ENCODE data around the gene MPST.
A peak's percentile ranks its signal among the peaks of the same experiment; 100 is the strongest.
"Not testable (repeated sequence)": the region's sequence is repeated elsewhere in the genome, so short reads cannot be mapped to it uniquely, and the experiment has no call there.

Gene MPST

DNA sequence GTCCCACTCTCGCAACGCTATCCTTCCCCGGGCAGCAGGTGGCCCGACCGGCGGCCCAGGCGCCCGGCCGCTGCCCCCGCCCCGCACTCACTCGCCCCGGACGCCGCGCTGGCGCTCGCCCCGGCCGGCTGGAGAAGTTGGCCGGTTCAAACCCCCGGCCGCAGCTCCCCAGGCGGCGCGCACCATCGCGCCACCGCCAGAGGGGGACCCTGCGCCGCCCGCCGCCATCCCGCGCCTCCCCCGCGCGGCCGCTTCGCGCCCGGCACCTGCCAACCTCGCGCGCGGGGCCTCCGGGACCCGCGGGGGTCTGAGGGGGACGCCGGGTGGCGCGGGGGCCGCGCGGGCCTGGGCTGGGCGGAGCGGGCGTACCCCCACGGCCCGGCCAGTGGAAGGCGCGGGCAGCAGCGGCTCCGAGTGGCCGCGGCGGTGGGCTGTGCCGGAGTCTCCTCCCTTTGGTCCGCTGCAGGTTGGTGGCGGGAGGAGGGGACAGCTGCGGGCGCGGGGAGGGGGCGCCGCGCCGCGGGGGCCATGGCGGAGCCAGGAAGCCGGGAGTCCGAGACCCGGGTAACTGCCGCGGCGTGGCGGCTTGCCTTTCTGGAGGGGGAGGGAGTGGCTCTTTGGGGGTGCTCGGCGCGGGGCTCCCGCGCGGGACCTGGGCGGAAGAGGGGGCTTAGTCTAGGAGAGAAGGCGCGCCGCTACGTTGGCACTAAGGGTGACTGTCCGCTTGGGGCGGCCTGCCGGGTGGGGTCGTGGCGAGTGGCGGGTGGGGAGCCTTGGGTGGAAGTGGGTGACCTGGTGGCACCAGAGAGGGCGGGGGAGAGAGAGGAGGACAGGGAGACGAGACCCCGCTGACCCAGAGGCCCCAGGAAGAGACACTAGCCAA, at the start of gene MPST, which contains the start of gene TST:
Gene MPST (plus strand): TSS at position 434 of the 883 bp plus-strand sequence. CDS start 95 bp downstream, at position 529.
Gene TST (minus strand): TSS at position 139 of the 883 bp plus-strand sequence. CDS start 715 bp downstream, outside the sequence.
- DNase-seq (ENCODE audit: low spot score): peak; percentile 34

GRCh38 chr22:36971341-36972125, 48.0 kb upstream of the MPST start:
- no peak for DNase-seq (ENCODE audit: low spot score)

- no peak for DNase-seq (ENCODE audit: low spot score)
Measured at GRCh38 chr22:36976606-36977005, 42.9 kb upstream of the MPST start.

- peak; percentile 78 for DNase-seq (ENCODE audit: low spot score)
Measured at GRCh38 chr22:36977401-36977861, 42.1 kb upstream of the MPST start.

DNA sequence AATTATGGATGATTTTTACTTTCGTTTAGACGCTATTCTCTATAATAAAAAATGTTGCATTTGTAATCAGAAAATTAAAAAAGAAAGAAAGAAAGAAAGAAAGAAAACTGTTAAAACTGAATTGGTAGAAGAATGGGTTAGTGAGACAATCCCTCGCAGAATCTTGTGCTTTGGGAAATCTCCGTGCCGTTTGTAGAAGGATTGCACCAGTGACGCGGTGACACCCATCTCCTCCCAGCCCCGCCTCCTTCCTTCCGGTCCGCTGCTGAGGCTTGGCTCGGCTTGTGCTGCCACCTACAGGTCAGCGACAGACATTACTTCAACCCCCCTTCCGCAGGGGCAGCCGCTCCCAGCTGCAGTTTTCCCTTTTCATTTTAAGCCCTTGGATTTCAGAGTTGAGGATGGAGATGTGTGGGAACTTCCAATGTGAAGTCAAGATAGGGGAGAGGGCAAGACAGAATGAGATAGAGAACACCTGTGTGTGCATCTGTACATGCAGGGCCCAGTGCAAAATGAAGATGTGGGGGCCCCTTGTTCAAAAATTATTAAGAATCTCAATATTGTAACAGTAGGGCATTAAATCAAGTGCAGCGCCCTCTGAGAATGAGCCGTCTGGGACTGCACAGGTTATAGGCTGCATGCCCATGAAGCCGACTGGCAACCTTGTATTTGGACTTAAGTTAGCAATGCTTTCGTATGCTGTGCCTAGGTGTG, 41.4 kb upstream of the MPST start:
- peak; percentile 88 for DNase-seq (ENCODE audit: low spot score)

DNA sequence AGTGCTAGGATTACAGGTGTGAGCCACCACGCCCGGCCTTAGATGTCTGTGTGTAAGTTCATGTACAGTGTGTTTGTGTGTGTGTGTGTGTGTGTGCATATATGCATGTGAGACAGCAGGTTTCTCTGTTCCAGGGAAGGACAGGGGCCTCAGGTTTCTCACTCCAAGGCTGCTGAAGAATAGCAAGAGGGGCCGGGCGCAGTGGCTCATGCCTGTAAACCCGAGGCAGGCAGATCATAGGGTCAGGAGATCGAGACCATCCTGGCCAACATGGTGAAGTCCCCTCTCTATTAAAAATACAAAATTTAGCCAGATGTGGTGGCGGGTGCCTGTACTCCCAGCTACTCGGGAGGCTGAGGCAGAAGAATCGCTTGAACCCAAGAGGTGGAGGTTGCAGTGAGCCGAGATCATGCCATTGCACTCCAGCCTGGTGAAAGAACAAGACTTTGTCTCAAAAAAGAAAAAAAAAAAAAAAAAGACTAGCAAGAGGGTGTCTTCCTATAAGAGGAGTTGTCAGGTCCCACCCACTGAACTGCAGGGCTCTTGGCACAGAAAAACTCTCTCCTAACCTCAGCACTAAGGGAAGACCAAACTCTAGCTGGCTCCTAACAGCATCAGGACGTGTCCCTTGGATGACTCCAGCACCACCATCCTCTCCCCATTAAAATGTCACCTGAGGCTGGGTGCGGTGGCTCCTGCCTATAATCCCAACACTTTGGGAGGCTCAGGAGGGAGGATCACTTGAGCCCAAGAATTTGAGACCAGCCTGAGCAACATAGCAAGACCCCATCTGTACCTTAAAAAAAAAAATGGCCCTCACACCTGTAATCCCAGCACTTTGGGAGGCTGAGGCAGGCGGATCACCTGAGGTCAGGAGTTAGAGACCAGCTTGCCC, 40.3 kb upstream of the MPST start:
- no peak for DNase-seq (ENCODE audit: low spot score)

DNA sequence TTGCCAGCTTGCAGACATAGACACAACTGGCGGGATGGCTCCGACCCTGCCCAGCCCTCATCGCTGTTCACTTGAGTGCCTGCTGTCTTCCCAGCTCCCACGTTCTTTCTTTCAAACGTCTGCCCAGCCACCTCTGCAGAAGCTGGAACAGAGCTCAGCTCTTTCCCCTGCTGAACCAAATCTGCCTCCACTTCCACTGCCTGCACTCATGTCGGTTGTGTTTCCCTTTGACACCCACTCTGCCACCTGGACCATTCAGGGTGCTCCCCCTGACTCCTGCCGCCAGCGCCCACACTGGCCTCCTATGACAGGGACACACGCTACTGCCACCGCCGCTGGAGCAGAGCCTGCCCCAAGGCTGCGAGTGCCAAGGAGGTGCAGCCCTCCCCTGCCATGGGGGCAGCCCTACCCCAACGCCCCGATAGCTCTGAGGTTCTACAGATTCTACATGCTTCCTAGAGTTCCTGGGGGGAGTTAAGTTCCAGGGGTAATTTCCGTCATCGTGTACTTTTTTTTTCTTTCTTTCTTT, 38.2 kb upstream of the MPST start:
- no peak for DNase-seq (ENCODE audit: low spot score)

DNA sequence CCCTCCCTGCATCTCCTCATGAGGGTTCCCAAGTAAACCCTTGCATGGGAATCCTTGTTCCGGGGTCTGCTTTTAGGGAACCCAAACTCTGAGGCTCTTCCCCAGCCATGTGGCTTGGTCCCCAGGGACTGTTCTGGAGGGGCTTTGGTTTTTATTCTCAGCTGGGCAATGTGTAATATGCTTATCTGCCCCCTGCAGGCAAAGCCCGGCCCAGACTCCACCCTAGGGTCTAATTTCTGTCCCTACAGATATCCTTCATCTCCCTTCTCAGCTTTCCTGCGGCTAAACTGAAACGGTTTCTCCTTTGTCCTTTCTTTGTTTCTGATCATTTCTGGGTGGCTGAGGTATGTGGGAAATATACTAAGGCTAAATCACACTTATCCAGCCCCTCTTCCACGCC, 37.4 kb upstream of the MPST start:
- no peak for DNase-seq (ENCODE audit: low spot score)

DNA sequence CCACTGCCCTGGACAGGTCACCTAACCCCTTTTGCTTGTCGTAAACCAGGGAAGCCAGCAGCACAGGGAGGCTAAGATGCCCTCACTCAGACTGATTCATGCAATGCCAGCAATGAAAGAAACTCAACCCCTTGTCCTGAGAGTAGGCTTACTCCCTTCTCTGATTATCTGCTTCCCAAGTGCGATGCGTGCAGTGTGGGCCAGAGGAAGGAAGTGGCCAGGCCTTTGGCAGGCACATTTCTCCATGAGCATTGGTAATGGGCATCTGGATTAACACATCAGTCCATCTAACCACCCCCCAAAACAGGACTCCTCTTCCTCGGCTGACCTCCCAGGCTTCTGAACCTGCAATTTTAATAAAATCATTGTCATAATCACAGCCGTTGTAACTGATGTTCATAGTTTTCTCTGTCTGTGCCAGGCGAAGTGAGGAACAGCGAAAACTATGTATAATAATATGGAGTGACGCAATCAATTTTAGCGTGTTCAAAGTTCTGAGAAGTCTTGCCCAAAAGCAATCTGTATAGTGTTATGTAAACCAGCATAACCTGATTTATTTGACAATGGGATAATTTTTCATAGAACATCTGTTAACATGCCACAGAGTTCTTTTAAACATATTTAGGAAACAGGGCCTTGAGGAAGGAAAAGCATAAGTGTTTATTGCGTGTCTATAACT, 34.2 kb upstream of the MPST start:
- no peak for DNase-seq (ENCODE audit: low spot score)

GRCh38 chr22:36986242-36986821, 33.2 kb upstream of the MPST start:
- peak; percentile 21 for DNase-seq (ENCODE audit: low spot score)

DNA sequence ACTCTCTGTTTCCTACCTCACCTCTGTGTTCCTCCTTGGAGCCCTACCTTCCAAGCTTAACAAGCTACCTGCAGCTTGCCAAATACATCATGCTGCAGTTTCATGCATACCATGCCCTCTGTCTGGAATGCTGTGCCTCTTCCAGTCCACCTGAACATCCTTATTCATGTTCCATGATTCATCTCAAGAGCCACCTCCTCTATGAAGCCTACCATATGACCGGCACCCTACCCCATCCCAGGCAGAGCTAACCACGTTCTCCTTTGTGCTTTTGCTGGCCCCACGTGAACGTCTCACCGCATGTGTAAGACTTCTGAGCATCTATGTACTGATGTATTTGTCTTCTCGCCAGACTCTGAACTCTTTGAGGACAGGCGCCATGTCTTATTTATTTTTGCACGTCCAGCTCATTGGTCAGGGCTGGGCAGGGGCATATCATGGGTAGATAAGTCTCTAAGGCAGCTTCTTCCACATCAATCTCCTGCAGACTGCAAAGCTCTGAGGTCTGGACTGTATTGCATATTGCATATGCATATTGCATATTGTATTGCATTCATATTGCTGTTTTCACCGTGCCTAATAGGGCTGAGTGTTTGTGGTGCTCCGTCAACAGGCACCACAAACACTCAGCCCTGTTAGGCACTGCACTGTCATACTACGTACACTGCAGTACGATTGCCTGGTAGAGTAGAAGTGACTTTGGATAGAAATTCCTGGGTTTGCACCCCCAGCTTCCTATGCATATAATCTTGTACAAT, 31.3 kb upstream of the MPST start:
- DNase-seq (ENCODE audit: low spot score): no peak

DNA sequence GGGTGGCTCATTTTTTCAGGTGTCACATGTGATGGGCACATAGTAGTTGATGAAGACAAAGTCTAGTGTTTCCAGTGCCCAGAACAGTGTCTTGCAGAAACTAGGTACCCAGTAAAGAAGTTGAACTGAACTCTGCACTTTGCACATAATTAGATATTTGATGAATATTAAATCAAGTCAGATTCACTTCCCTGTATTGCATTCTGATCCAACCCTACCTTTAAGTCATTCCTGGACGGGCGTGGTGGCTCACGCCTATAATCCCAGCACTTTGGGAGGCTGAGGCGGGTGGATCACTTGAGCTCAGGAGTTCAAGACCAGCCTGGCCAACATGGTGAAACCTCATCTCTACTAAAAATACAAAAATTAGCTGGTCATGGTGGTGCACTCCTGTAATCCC, 30.5 kb upstream of the MPST start:
- not testable (repeated sequence) for DNase-seq (ENCODE audit: low spot score)

- no peak for DNase-seq (ENCODE audit: low spot score)
Measured at GRCh38 chr22:36990457-36990856, 29.1 kb upstream of the MPST start.

GRCh38 chr22:36991206-36991605, 28.3 kb upstream of the MPST start:
- no peak for DNase-seq (ENCODE audit: low spot score)

GRCh38 chr22:36997746-36998145, 21.8 kb upstream of the MPST start:
- no peak for DNase-seq (ENCODE audit: low spot score)

DNA sequence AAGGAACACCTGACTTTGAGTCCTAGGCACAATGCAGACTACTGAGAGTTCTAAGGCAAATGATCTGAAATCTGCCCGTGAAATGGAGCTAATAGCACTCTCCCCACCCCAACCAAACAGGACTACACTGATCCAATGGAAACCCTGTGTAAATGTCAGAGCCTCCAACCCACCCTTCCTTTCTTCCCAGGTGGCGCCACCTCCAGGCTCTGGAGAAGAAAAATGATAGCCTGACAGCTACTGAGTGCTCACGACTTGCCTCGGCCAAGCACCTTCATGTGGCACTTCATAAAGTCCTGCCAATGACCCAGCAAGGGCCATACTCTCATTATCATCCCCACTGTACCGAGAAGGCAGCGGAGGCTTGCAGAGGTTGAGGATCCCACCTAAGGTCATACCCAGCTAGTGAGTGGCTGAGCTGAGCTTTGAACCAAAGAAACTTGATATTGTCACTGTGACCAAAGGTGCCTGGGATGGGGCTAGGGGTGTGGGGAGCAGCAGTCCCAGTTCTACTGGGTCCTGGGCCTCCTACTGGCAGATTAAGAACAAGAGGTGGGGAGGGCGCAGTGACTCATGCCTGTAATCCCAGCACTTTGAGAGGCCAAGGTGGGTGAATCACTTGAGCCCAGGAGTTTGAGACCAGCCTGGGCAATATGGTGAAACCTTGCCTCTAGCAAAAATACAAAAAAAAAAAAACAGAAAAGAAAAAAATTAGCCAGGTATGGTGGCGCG, 20.8 kb upstream of the MPST start:
- no peak for DNase-seq (ENCODE audit: low spot score)

- DNase-seq (ENCODE audit: low spot score): no peak
Measured at GRCh38 chr22:36999463-36999862, 20.1 kb upstream of the MPST start.

Data from CD4-positive, alpha-beta T cell treated with Interleukin-2 at 100 ng/mL for 4 hours (primary cell).